GM13977 (cell line): ENCODE data around the gene PRSS8.
"Not testable (repeated sequence)": the region's sequence is repeated elsewhere in the genome, so short reads cannot be mapped to it uniquely, and the experiment has no call there.

Source experiments
- DNase-seq: peaks from one replicate; pipeline ENCODE4 v3.0.0; 2012; ENCODE audit warnings: low spot score
- CTCF ChIP-seq: IDR thresholded peaks from 2 replicates; pipeline ENCODE4 v1.5.1; 2012; ENCODE audit warnings: mild to moderate bottlenecking, control low read depth; ENCODE audit not compliant: insufficient read depth; ENCODE audit errors: extremely low read depth, missing control alignments
- in situ Hi-C: fragments of 300-500 bp; cut with MboI; formaldehyde crosslinking; loops from one replicate; pipeline ENCODE4 v1.12.0; 2022; ENCODE audit warnings: low sequenced_read_pairs, low pct_unique_long_range_greater_than_20kb, mixed read lengths, inconsistent platforms; ENCODE audit not compliant: unreplicated experiment

PRSS8 gene

GRCh38 chr16:31149894-31150890 lies 14.7 kb upstream of the PRSS8 start, which contains the start of gene PRSS36:
Gene PRSS36, minus strand, starts transcription at chr16:31150066. Its CDS starts 31 bp downstream, at chr16:31150035.
- TF ChIP-seq CTCF = no peak
- in situ Hi-C loops = no loop called here
- DNase-seq = no peak

DNA sequence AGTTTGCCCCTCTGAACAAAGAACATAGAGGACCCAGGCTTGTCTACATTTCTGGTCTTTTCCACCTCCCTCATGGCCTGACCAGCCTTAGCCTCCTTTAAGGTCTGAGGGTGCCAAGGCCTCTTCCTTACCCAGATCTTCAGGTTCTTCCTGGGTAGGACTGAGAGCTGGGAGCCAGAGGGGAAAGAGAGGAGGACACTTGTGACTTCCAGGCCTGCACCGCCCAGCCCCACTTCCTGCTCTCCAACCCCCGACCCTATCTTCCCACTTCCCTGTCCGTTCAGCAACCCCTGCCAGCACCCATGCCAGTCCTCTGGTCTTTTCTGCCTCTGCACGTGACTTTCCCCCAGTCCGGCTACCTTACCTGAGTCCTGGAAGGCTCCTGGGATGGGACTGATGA lies 13.8 kb upstream of the PRSS8 start:
- DNase-seq = no peak
- TF ChIP-seq CTCF = no peak
- in situ Hi-C loops = no loop called here

GRCh38 chr16:31148896-31149295 lies 13.4 kb upstream of the PRSS8 start:
- TF ChIP-seq CTCF = no peak
- in situ Hi-C loops = no loop called here
- DNase-seq = no peak

DNA sequence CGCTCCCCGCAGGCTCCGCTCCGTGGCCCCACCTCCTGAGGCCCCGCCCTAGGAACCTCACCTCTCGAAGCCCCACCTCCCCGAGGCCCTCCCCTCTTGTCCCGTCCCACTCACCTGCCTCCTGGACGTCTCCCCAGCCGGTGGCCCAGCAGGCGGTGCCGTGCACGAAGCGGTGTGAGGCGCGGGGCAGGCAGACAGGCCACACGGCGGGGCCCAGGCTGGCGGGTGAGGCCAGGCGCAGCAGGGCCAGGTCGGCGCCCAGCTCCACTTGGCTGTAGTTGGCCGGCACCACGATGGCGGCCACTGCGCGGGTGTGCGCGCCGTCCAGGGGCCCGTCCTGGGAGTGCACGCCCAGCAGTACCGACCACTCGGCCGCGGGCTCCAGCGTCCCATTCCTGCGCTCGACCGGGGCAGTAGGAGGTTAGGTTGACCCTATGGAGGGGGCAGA lies 12.8 kb upstream of the PRSS8 start:
- DNase-seq = no peak

DNA sequence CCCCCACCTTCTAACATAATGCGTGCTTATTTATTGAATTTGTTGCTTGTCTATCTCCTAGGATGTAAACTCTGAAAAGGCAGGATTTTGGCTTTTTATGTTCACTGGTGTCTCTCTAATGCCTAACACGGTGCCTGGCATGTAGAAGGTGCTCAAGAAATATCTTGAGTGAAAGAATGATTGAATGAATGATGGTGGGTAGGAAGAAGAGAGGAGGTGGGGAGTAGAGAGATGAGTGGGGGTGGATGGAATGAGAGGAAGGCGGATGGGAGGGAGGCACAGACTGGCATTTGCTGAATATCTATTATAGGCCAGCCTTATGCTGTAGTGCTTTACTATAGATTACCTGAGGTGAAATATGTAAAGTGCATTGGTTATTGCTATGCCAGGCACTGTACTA lies 12.0 kb upstream of the PRSS8 start:
- no peak for DNase-seq
- in situ Hi-C loops = no loop called here
- TF ChIP-seq CTCF = no peak

More for the DNA sequence above, 12.8 kb upstream of the PRSS8 start:
- in situ Hi-C loops = no loop called here
- no peak for TF ChIP-seq CTCF

DNA sequence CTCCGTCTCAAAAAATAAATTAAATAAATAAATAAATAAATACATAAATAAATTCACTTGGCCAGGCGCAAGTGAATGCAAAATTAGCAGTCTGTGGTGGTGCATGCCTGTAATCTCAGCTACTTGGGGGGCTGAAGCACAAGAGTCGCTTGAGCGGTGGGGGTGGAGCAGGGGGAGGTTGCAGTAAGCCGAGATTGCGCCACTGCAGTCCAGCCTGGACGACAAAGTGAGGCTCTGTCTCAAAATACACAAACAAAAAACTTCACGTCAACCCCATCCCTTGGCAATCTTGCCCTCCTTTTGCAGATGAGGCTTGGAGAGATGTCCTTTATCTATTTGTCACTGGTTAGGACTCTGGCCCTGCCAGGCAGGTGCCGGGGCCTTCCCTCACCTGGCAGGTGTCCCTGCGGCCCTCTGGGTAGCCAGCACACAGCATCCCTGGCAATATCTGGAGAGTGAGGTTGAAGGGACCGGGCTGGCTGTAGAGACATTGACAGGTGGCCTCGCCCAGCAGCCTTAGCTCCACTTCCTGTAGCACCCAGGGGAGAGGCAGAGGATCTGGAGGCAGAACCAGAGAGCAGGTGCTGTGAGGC lies 10.0 kb upstream of the PRSS8 start:
- in situ Hi-C loops = no loop called here
- DNase-seq = no peak
- no peak for TF ChIP-seq CTCF

DNA sequence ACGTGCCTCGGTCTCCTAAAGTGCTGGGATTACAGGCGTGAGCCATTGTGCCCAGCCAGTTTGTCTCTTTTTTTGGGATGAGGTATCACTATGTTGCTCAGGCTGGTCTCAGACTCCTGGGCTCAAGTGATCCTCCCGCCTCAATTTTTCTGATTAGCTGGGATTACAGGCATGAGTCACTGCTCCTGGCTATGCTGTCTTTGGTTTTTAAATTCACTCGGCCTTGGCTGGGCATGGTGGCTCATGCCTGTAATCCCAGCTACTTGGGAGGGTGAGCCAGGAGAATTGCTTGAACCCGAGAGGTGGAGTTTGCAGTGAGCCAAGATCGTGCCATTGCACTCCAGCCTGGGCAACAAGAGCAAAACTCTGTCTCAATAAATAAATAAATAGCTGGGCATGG lies 8.9 kb upstream of the PRSS8 start:
- in situ Hi-C loops, DNase-seq: not testable (repeated sequence)
